HG02588 (cell line): ENCODE results near the gene ARHGAP6.
"Not testable (repeated sequence)": the region's sequence is repeated elsewhere in the genome, so short reads cannot be mapped to it uniquely, and the experiment has no call there.

Experiments
- ATAC-seq: cut with Tn5 transposase; IDR thresholded peaks from one replicate; pipeline ENCODE4 v1.9.1; 2021; ENCODE audit warnings: mild to moderate bottlenecking, moderate library complexity; ENCODE audit not compliant: unreplicated experiment

Gene ARHGAP6

GRCh38 chrX:11363069-11363594, 302.6 kb downstream of the ARHGAP6 start:
- ATAC-seq = peak; percentile 95

- not testable (repeated sequence) for ATAC-seq
These were observed 304.1 kb downstream of the ARHGAP6 start for GRCh38 chrX:11361666-11362065.

- not testable (repeated sequence) for ATAC-seq
These were observed 309.8 kb downstream of the ARHGAP6 start for GRCh38 chrX:11355944-11356343.

GRCh38 chrX:11355259-11355909, 310.3 kb downstream of the ARHGAP6 start:
- no peak for ATAC-seq

GRCh38 chrX:11352296-11352741, 313.4 kb downstream of the ARHGAP6 start:
- no peak for ATAC-seq

GRCh38 chrX:11351375-11352295, 314.1 kb downstream of the ARHGAP6 start:
- peak; percentile 34 for ATAC-seq

GRCh38 chrX:11349661-11350337, 315.9 kb downstream of the ARHGAP6 start:
- ATAC-seq = no peak

- no peak for ATAC-seq
These were observed 316.7 kb downstream of the ARHGAP6 start for GRCh38 chrX:11349020-11349419.

GRCh38 chrX:11347300-11347699, 318.4 kb downstream of the ARHGAP6 start:
- no peak for ATAC-seq

- no peak for ATAC-seq
These were observed 319.5 kb downstream of the ARHGAP6 start for GRCh38 chrX:11346121-11346682.

- ATAC-seq = no peak
These were observed 323.0 kb downstream of the ARHGAP6 start for GRCh38 chrX:11342673-11343072.

GRCh38 chrX:11341274-11342201, 324.2 kb downstream of the ARHGAP6 start:
- ATAC-seq = peak; percentile 69

- ATAC-seq = no peak
These were observed 328.3 kb downstream of the ARHGAP6 start for GRCh38 chrX:11337292-11338009.

GRCh38 chrX:11336201-11336600, 329.5 kb downstream of the ARHGAP6 start:
- ATAC-seq = no peak

GRCh38 chrX:11334165-11334564, 331.6 kb downstream of the ARHGAP6 start:
- ATAC-seq = no peak

GRCh38 chrX:11331788-11332187, 333.9 kb downstream of the ARHGAP6 start:
- no peak for ATAC-seq

GRCh38 chrX:11329021-11329420, 336.7 kb downstream of the ARHGAP6 start:
- ATAC-seq = no peak

- ATAC-seq = no peak
These were observed 337.6 kb downstream of the ARHGAP6 start for GRCh38 chrX:11328134-11328533.

GRCh38 chrX:11321986-11322385, 343.7 kb downstream of the ARHGAP6 start:
- ATAC-seq = no peak
